ENCODE results near the gene GPR141. TPM values are rescaled to one million over a fixed set of nuclear protein-coding genes. Genes with fewer than 3 reads are reported as not detected.

The GPR141 gene
- total and polyA plus RNA-seq, 7 donors: not detected

GRCh38 chr7:37669818-37670217 is 13.7 kb upstream of the GPR141 start:
- Histone ChIP-seq H3K36me3 (ENCODE audit: insufficient read depth in 1 of 2, low read depth in 1 of 2) (no peaks in the 10 kb centered on the region), H3K9me3 (no peaks in the 10 kb centered on the region), H3K27ac (no peak overlapping the region), H3K4me1 (no peaks in the 10 kb centered on the region), H3K27me3 (ENCODE audit: insufficient read depth in 3 of 3, low read length in 2 of 3) (no peaks in the 10 kb centered on the region), H3K4me3 (no peak overlapping the region)
- no peak for DNase-seq
- 21 to 26% (median 25%) methylated on average over 1 of the region's 1 CpG for WGBS, 3 donors
- no peak for TF ChIP-seq CTCF (IDR thresholded peaks at IDR 0.05)
- intact Hi-C loops (cut with DNase I): no loop called here
- ATAC-seq: no peak

GRCh38 chr7:37670436-37670835 is 13.1 kb upstream of the GPR141 start:
- Histone ChIP-seq H3K9me3 (no peaks in the 10 kb centered on the region), H3K4me3 (no peak overlapping the region), H3K27ac (no peak overlapping the region), H3K4me1 (no peaks in the 10 kb centered on the region), H3K36me3 (ENCODE audit: insufficient read depth in 1 of 2, low read depth in 1 of 2) (no peaks in the 10 kb centered on the region), H3K27me3 (ENCODE audit: insufficient read depth in 3 of 3, low read length in 2 of 3) (no peaks in the 10 kb centered on the region)
- DNase-seq: no peak
- no peak for TF ChIP-seq CTCF (IDR thresholded peaks at IDR 0.05)
- no peak for ATAC-seq
- intact Hi-C loops (cut with DNase I): no loop called here
- WGBS, 3 donors: 74 to 76% (median 76%) methylated on average over 1 of the region's 1 CpG

- intact Hi-C loops (cut with DNase I): no loop called here
- no peak for TF ChIP-seq CTCF (IDR thresholded peaks at IDR 0.05)
- H3K27ac ChIP-seq: no peak overlapping the region
- H3K4me3 ChIP-seq: no peak overlapping the region
- ATAC-seq (no peak), DNase-seq (no peak)
- 61 to 78% (median 68%) methylated on average over 3 of the region's 3 CpGs for WGBS, 3 donors
- H3K9me3 ChIP-seq: no peaks in the 10 kb centered on the region
- no peaks in the 10 kb centered on the region for H3K27me3 ChIP-seq (ENCODE audit: insufficient read depth in 3 of 3, low read length in 2 of 3)
- no peaks in the 10 kb centered on the region for H3K36me3 ChIP-seq (ENCODE audit: insufficient read depth in 1 of 2, low read depth in 1 of 2)
- H3K4me1 ChIP-seq: no peaks in the 10 kb centered on the region
Observed at GRCh38 chr7:37671876-37672275, 11.7 kb upstream of the GPR141 start.

- Histone ChIP-seq H3K9me3 (no peaks in the 10 kb centered on the region), H3K4me1 (no peaks in the 10 kb centered on the region), H3K27ac (no peak overlapping the region), H3K36me3 (ENCODE audit: insufficient read depth in 1 of 2, low read depth in 1 of 2) (no peaks in the 10 kb centered on the region), H3K27me3 (ENCODE audit: insufficient read depth in 3 of 3, low read length in 2 of 3) (no peaks in the 10 kb centered on the region), H3K4me3 (no peak overlapping the region)
- WGBS, 3 donors: 51 to 58% (median 56%) methylated on average over 3 of the region's 3 CpGs
- intact Hi-C loops (cut with DNase I): no loop called here
- DNase-seq: no peak
- no peak for ATAC-seq
- TF ChIP-seq CTCF (IDR thresholded peaks at IDR 0.05): no peak
Observed at GRCh38 chr7:37672926-37673325, 10.6 kb upstream of the GPR141 start.

- no peaks in the 10 kb centered on the region for H3K27me3 ChIP-seq (ENCODE audit: insufficient read depth in 3 of 3, low read length in 2 of 3)
- H3K4me3 ChIP-seq: no peak overlapping the region
- no peaks in the 10 kb centered on the region for H3K9me3 ChIP-seq
- H3K27ac ChIP-seq: no peak overlapping the region
- no peaks in the 10 kb centered on the region for H3K36me3 ChIP-seq (ENCODE audit: insufficient read depth in 1 of 2, low read depth in 1 of 2)
- no peak for ATAC-seq
- no peak for TF ChIP-seq CTCF (IDR thresholded peaks at IDR 0.05)
- DNase-seq: no peak
- 78 to 88% (median 80%) methylated on average over 1 of the region's 1 CpG for WGBS, 3 donors
- no peaks in the 10 kb centered on the region for H3K4me1 ChIP-seq
- intact Hi-C loops (cut with DNase I): no loop called here
Observed at GRCh38 chr7:37673523-37673922, 10.0 kb upstream of the GPR141 start.

Measured in psoas muscle (tissue), 8 donors.